HL-60 (cell line): ENCODE measurements around the gene ECHS1.

Source experiments
- DNase-seq, 2 experiments: peaks; one replicate each; pipeline ENCODE4 v3.0.0-alpha.2; 2010 to 2020; ENCODE audit warnings: low read depth in 1 of 2, low spot score in 1 of 2
- H3K27ac ChIP-seq: fragments of 250-450 bp; sonication (Bioruptor Pico); replicated peaks from 2 replicates; pipeline ENCODE4 v1.5.1; 2020; ENCODE audit warnings: mild to moderate bottlenecking, moderate library complexity
- H3K27me3 ChIP-seq: fragments of 250-450 bp; sonication (Bioruptor Pico); 2 replicates; pipeline ENCODE4 v1.5.1; 2021; ENCODE audit warnings: mild to moderate bottlenecking, moderate library complexity; ENCODE audit not compliant: insufficient read depth, poor library complexity, severe bottlenecking
- H3K4me3 ChIP-seq: replicated peaks from 2 replicates; pipeline ENCODE4 v1.5.1; 2011; ENCODE audit warnings: mild to moderate bottlenecking, control low read depth, low read length; ENCODE audit not compliant: insufficient read depth
- CTCF ChIP-seq: IDR thresholded peaks from one replicate; pipeline ENCODE4 v1.5.1; 2011; ENCODE audit warnings: low read length, control low read depth, inconsistent platforms; ENCODE audit not compliant: insufficient read depth
- GABPA ChIP-seq: IDR thresholded peaks from 2 replicates; pipeline ENCODE4 v1.6.1; 2012; ENCODE audit warnings: low read depth
- POLR2AphosphoS5 ChIP-seq: IDR thresholded peaks from 2 replicates; pipeline ENCODE4 v1.6.1; 2012; ENCODE audit warnings: low read depth
- REST ChIP-seq: IDR thresholded peaks from 2 replicates; pipeline ENCODE4 v1.6.1; 2012; ENCODE audit warnings: low read depth; ENCODE audit not compliant: insufficient replicate concordance
- SPI1 ChIP-seq: IDR thresholded peaks from 2 replicates; pipeline ENCODE4 v1.6.1; 2012; ENCODE audit warnings: low read depth, mild to moderate bottlenecking, borderline replicate concordance

Gene ECHS1

GRCh38 chr10:133355266-133355665 lies 17.9 kb downstream of the ECHS1 start:
- DNase-seq: no peak
- Histone ChIP-seq H3K27ac (no peak overlapping the region), H3K27me3 (peaks cover 5% of the 10 kb centered on the region), H3K4me3 (no peak overlapping the region)
- TF ChIP-seq CTCF: no peak
- no peak for TF ChIP-seq REST
- TF ChIP-seq GABPA: no peak
- no peak for TF ChIP-seq SPI1
- no peak for TF ChIP-seq POLR2AphosphoS5

GRCh38 chr10:133354672-133355240 lies 18.4 kb downstream of the ECHS1 start:
- H3K27ac ChIP-seq: no peak overlapping the region
- TF ChIP-seq POLR2AphosphoS5 (no peak), SPI1 (no peak), CTCF (no peak), GABPA (no peak), REST (no peak)

GRCh38 chr10:133353988-133354605 lies 19.1 kb downstream of the ECHS1 start:
- Histone ChIP-seq H3K27me3 (peaks cover 5% of the 10 kb centered on the region), H3K27ac (no peak overlapping the region), H3K4me3 (no peak overlapping the region)
- DNase-seq: no peak
- no peak for TF ChIP-seq CTCF
- TF ChIP-seq SPI1: no peak
- TF ChIP-seq POLR2AphosphoS5: no peak
- TF ChIP-seq REST: no peak
- TF ChIP-seq GABPA: no peak

More at GRCh38 chr10:133354672-133355240, 18.4 kb downstream of the ECHS1 start:
- Histone ChIP-seq H3K27me3 (peaks cover 5% of the 10 kb centered on the region), H3K4me3 (no peak overlapping the region)
- no peak for DNase-seq
